Measurements from ENCODE around the gene CMTM4. TPM values are rescaled to one million over a fixed set of nuclear protein-coding genes. Genes with fewer than 3 reads are reported as not detected.
"Not testable (repeated sequence)": the region's sequence is repeated elsewhere in the genome, so short reads cannot be mapped to it uniquely, and the experiment has no call there.

Gene CMTM4
- total RNA-seq, 2 experiments from 2014 or later, result 3.3 to 4.5 TPM

DNA sequence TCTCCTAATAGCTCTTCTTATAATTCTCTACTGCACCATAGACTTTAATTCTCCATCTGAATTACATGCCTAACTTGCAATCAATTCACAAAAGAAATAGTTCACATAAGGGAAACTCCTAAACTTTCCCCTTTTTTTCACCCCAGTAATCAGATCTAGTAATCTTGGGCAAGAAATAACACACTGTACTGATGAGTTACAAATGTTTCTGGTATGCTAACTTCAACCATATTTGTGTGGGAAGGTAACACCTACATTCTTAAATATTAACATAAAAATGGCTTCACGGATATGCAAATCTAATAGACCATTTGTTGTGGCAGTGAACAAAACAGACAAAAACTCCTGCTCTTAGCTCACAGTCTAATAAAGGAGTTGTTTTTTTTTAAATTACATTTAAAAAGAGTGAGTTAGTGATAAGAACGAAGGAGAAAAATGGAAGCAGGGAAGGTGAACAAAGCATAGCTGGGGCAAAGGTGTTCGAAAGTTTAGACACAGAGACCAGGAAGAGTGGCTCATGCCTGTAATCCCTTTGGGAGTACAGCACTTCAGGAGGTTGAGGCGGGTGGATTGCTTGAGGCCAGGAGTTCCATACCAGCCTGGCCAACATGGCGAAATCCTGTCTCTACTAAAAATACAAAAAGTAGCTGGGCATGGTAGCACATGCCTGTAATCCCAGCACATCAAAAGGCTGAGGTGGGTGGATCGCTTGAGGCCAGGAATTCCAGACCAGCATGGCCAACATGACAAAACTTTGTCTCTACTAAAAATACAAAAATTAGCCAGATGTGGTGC lies 57.3 kb downstream of the CMTM4 start:
- no peak for ATAC-seq
- POLR2A ChIA-PET, result no interaction called here
- Mint-ChIP-seq H3K27me3 (no peaks in the 10 kb centered on the region), H3K4me3 (no peak overlapping the region), H3K36me3 (ENCODE audit: low read depth) (no peaks in the 10 kb centered on the region), H3K4me1 (no peaks in the 10 kb centered on the region), H3K9me3 (ENCODE audit: low read depth) (no peaks in the 10 kb centered on the region), H3K27ac (no peak overlapping the region)
- CTCF ChIA-PET, result interaction anchor here (0.6 to 2.9 kb wide), 3 partner anchors 12 to 603 kb away, joined by 4 to 11 read pairs (median 5); no protein-coding TSS in a partner anchor
- DNase-seq, result no peak
- intact Hi-C loops (cut with DNase I, micrococcal nuclease), result no loop called here

DNA sequence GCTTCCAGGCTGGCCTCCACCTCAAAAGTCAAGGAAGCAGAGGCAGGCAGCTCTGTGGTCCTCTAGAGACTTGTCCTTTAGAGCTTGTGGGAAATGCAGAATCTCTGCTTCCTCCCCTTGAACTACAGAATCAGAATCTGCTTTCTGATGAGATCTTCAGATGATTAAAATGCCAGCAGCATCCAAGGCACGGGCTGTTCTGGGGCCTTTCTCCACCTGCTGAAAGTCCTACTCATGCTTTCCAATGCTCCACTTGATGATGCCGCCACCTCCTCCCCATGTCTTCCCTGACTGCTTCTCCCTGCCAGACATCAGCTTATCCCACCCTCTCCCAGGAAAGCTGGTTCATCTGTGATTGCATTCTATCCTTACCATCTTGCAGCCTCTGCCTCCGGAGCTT lies 58.7 kb downstream of the CMTM4 start:
- intact Hi-C loops (cut with DNase I, micrococcal nuclease), result no loop called here
- H3K9me3 Mint-ChIP-seq (ENCODE audit: low read depth), result no peaks in the 10 kb centered on the region
- DNase-seq (no peak), ATAC-seq (no peak)
- no peaks in the 10 kb centered on the region for H3K27me3 Mint-ChIP-seq
- H3K4me3 Mint-ChIP-seq, result no peak overlapping the region
- no peak overlapping the region for H3K27ac Mint-ChIP-seq
- no peaks in the 10 kb centered on the region for H3K4me1 Mint-ChIP-seq
- ChIA-PET CTCF (no interaction called here), POLR2A (no interaction called here)
- no peaks in the 10 kb centered on the region for H3K36me3 Mint-ChIP-seq (ENCODE audit: low read depth)

DNA sequence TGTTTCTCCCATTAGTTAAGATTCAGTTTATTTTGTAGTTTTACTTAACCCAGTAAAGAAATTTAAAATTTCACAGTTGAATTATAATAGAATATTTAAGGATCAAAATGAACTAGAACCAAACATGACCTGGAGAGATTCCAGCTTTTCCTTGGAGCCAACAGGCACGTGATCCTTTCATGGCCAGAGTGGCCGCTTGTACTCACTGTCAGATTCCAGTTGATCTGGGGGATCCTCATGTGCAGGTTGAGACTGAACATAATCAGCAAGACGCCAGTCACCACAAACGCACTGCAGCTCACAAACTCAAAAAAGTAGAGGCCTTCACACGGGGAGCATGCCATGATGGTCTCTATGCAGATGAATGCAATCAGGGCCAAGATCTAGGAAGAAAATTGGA lies 60.3 kb downstream of the CMTM4 start:
- intact Hi-C loops (cut with DNase I, micrococcal nuclease), result no loop called here
- POLR2A ChIA-PET, result no interaction called here
- H3K9me3 Mint-ChIP-seq (ENCODE audit: low read depth), result no peaks in the 10 kb centered on the region
- H3K4me1 Mint-ChIP-seq, result no peaks in the 10 kb centered on the region
- ATAC-seq (no peak), DNase-seq (no peak)
- H3K27ac Mint-ChIP-seq, result no peak overlapping the region
- CTCF ChIA-PET, result interaction anchor here (1.3 to 3.5 kb wide), 5 partner anchors 12 to 229 kb away, joined by 3 to 25 read pairs (median 4); no protein-coding TSS in a partner anchor
- no peak overlapping the region for H3K4me3 Mint-ChIP-seq
- H3K36me3 Mint-ChIP-seq (ENCODE audit: low read depth), result no peaks in the 10 kb centered on the region
- no peaks in the 10 kb centered on the region for H3K27me3 Mint-ChIP-seq

DNA sequence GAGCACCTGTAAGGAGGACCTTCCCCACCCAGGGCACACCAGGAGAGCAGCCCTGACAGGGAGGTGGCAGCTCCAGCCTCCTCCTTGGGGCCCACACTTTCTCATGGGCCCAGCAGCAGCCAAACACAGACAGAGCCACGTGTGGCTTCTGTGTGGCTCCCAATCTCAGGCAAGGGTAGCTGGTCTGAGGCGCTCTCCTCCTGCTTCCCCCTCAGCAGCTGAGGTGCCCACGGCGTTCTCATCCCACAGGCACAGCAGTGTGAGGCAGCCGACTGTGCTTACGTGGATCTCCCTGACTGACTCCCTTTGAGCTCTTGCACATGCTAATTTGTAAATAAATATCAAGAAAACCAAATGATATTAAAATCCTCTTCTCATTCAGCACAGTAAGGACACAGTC lies 61.1 kb downstream of the CMTM4 start:
- Mint-ChIP-seq H3K9me3 (ENCODE audit: low read depth) (no peaks in the 10 kb centered on the region), H3K36me3 (ENCODE audit: low read depth) (no peaks in the 10 kb centered on the region), H3K4me3 (no peak overlapping the region), H3K27me3 (no peaks in the 10 kb centered on the region), H3K27ac (no peak overlapping the region), H3K4me1 (no peaks in the 10 kb centered on the region)
- intact Hi-C loops (cut with DNase I, micrococcal nuclease), result no loop called here
- POLR2A ChIA-PET, result no interaction called here
- CTCF ChIA-PET, result interaction anchor here (1.3 to 3.5 kb wide), 5 partner anchors 13 to 228 kb away, joined by 3 to 25 read pairs (median 4); no protein-coding TSS in a partner anchor
- ATAC-seq, result no peak
- no peak for DNase-seq

DNA sequence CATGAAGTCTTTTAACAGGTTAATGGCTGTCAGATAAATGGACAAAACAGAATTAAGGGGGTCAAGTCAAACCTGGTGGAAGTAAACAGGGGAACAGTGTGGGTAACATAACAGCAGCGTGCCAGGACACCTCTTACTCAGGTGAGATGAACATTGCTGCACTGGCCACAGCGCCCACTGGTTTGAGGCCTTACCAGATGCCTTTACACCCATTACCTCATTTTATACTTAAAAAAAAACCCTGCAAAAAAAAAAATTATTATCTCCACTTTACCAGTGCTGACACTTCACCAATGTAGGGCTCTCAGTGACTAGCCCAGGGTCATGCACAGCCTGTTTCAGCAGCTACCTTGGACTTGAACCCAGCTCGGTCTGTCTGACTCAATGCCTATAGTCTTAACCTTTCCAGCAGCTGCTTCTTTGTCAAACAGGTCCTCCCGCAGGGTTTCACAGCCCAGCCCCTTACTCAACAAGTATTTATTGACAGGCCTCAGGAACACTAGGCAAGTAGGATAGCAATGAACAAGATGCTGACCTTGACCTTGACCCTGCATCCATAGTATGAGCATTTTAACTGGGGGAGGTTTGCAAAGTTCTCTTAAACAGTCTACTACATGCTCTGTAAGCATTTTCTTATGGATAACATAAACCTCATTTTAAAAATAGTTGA lies 61.9 kb downstream of the CMTM4 start:
- CTCF ChIA-PET, result interaction anchor here (0.5 to 3.5 kb wide), 6 partner anchors 8 to 599 kb away, joined by 3 to 25 read pairs (median 4); no protein-coding TSS in a partner anchor
- no peaks in the 10 kb centered on the region for H3K36me3 Mint-ChIP-seq (ENCODE audit: low read depth)

DNA sequence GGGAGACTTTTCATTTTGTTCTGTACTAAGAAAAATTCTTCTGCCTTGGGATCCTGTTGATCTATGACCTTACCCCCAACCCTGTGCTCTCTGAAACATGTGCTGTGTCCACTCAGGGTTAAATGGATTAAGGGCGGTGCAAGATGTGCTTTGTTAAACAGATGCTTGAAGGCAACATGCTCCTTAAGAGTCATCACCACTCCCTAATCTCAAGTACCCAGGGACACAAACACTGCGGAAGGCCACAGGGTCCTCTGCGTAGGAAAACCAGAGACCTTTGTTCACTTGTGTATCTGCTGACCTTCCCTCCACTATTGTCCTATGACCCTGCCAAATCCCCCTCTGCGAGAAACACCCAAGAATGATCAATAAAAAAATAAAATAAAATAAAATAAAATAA lies 65.0 kb downstream of the CMTM4 start:
- DNase-seq; CTCF ChIA-PET; H3K9me3 Mint-ChIP-seq (ENCODE audit: low read depth); H3K27ac Mint-ChIP-seq; H3K4me3 Mint-ChIP-seq; POLR2A ChIA-PET; H3K4me1 Mint-ChIP-seq; ATAC-seq; H3K36me3 Mint-ChIP-seq (ENCODE audit: low read depth); intact Hi-C loops (cut with DNase I, micrococcal nuclease); H3K27me3 Mint-ChIP-seq: not testable (repeated sequence)

More for the DNA sequence above, 61.9 kb downstream of the CMTM4 start:
- intact Hi-C loops (cut with DNase I, micrococcal nuclease), result no loop called here
- ATAC-seq (no peak), DNase-seq (no peak)
- Mint-ChIP-seq H3K9me3 (ENCODE audit: low read depth) (no peaks in the 10 kb centered on the region), H3K4me3 (no peak overlapping the region), H3K27me3 (no peaks in the 10 kb centered on the region), H3K27ac (no peak overlapping the region), H3K4me1 (no peaks in the 10 kb centered on the region)
- POLR2A ChIA-PET, result no interaction called here

DNA sequence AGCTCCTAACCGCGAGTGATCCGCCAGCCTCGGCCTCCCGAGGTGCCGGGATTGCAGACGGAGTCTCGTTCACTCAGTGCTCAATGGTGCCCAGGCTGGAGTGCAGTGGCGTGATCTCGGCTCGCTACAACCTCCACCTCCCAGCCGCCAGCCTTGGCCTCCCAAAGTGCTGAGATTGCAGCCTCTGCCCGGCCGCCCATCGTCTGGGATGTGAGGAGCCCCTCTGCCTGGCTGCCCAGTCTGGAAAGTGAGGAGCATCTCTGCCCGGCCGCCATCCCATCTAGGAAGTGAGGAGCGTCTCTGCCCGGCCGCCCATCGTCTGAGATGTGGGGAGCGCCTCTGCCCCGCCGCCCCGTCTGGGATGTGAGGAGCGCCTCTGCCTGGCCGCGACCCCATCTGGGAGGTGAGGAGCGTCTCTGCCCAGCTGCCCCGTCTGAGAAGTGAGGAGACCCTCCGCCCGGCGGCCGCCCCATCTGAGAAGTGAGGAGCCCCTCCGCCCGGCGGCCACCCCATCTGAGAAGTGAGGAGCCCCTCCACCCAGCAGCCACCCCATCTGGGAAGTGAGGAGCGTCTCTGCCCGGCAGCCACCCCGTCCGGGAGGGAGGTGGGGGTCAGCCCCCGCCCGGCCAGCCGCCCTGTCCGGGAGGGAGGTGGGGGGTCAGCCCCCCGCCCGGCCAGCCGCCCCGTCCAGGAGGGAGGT lies 65.8 kb downstream of the CMTM4 start:
- H3K36me3 Mint-ChIP-seq (ENCODE audit: low read depth), result not testable (repeated sequence)

DNA sequence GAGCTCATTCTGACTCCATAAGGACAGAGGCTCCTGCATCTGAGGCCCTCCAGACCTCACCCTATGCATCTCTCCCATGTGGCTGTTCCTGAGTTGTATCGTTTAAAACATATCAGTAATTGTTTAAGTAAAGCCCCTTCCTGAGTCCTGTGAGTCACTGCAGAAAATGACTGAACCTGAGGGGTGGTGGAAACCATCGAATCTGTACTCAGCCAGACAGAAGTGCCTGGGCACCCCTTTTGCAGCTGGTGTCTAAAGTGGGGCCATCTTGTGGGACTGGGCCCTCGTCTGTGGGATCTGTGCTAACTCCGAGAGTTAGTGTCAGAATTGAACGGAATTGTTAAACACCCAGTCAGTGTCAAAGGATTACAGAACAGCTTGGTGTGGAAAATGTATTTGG lies 66.7 kb downstream of the CMTM4 start:
- Mint-ChIP-seq H3K4me1 (no peaks in the 10 kb centered on the region), H3K9me3 (ENCODE audit: low read depth) (no peaks in the 10 kb centered on the region), H3K27me3 (no peaks in the 10 kb centered on the region), H3K4me3 (no peak overlapping the region), H3K36me3 (ENCODE audit: low read depth) (no peaks in the 10 kb centered on the region), H3K27ac (no peak overlapping the region)
- peak; percentile 26 for ATAC-seq
- no peak for DNase-seq
- CTCF ChIA-PET, result interaction anchor here (0.6 to 1.3 kb wide), 3 partner anchors 22 to 143 kb away, joined by 3 to 4 read pairs (median 3); no protein-coding TSS in a partner anchor
- POLR2A ChIA-PET, result no interaction called here
- intact Hi-C loops (cut with DNase I, micrococcal nuclease), result no loop called here

More for the DNA sequence above, 65.8 kb downstream of the CMTM4 start:
- H3K4me1 Mint-ChIP-seq; H3K27me3 Mint-ChIP-seq; POLR2A ChIA-PET; ATAC-seq; H3K27ac Mint-ChIP-seq; intact Hi-C loops (cut with DNase I, micrococcal nuclease); DNase-seq; H3K9me3 Mint-ChIP-seq (ENCODE audit: low read depth); H3K4me3 Mint-ChIP-seq: not testable (repeated sequence)
- CTCF ChIA-PET, result interaction anchor here (0.6 to 1.3 kb wide), 2 partner anchors 23 to 144 kb away, joined by 3 to 4 read pairs; no protein-coding TSS in a partner anchor

DNA sequence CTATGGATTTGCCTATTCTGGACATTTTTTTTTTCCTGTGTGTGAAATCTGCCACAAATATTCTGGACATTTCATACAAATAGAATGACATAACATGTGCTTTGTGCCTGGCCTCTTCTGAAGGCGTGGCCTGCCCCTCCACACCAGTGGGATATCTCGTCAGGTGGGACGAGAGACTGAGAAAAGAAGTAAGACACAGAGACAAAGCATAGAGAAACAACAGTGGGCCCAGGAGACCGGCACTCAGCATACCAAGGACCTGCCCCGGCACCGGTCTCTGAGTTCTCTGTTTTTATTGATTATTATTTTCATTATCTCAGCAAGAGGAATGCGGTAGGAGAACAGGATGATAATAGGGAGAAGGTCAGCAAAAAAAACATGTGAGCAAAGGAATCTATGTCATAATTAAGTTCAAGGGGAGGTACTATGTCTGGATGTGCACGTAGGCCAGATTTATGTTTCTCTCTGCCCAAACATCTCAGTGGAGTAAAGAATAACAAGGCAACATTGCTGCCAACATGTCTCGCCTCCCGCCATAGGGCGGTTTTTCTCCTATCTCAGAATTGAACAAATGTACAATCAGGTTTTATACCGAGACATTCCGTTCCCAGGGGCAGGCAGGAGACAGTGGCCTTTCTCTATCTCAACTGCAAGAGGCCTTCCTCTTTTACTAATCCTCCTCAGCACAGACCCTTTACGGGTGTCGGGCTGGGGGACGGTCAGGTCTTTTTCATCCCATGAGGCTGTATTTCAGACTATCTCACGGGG lies 68.7 kb downstream of the CMTM4 start:
- H3K27me3 Mint-ChIP-seq; DNase-seq; ATAC-seq; POLR2A ChIA-PET; H3K9me3 Mint-ChIP-seq (ENCODE audit: low read depth); H3K36me3 Mint-ChIP-seq (ENCODE audit: low read depth); H3K4me1 Mint-ChIP-seq; CTCF ChIA-PET; H3K27ac Mint-ChIP-seq; intact Hi-C loops (cut with DNase I, micrococcal nuclease); H3K4me3 Mint-ChIP-seq: not testable (repeated sequence)

DNA sequence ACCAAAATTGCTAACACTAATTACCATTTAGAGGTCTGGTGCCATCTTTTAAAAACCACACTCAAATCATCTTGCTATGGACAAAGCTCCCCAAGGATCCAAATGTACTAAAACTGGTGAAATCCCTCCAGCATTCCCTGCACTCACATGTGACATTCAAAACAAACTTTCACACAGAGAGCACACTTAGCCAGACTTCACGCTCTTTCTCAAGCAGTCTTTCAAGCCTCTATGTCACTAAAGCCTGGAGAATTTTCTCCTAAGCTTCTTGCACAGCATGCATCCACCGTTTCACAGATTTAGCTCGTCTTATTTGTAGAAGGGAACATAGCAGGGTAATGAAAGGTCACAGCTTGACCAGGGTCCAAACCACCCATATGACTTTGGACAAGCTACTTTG lies 72.8 kb downstream of the CMTM4 start:
- ATAC-seq (no peak), DNase-seq (no peak)
- no peak overlapping the region for H3K4me3 Mint-ChIP-seq
- H3K27ac Mint-ChIP-seq, result no peak overlapping the region
- no peaks in the 10 kb centered on the region for H3K36me3 Mint-ChIP-seq (ENCODE audit: low read depth)
- H3K27me3 Mint-ChIP-seq, result no peaks in the 10 kb centered on the region
- H3K9me3 Mint-ChIP-seq (ENCODE audit: low read depth), result no peaks in the 10 kb centered on the region
- H3K4me1 Mint-ChIP-seq, result no peaks in the 10 kb centered on the region
- ChIA-PET CTCF (interaction anchor here (0.7 to 1.4 kb wide), 2 partner anchors 24 to 27 kb away, joined by 3 to 4 read pairs; no protein-coding TSS in a partner anchor), POLR2A (no interaction called here)
- intact Hi-C loops (cut with DNase I, micrococcal nuclease), result no loop called here

DNA sequence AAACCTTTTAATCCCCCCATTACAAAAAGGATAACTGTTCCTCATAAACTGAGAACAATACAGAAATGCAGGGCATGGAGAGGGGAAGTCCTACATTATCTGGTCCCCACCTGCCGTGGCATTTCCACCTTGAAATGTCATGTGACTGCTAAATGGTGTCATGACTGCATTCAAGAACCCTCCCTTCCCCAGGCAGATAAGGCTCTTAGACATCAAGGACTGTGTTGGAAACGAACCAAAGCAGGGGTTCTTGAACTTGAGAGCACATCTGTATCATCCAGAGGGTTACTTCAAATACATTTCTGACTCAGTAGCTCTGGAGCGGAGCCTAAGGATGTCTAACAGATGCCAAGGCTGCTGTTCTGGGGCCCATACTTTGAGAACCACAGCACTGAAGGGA lies 73.7 kb downstream of the CMTM4 start:
- Mint-ChIP-seq H3K27ac (no peak overlapping the region), H3K9me3 (ENCODE audit: low read depth) (no peaks in the 10 kb centered on the region), H3K27me3 (no peaks in the 10 kb centered on the region), H3K4me1 (no peaks in the 10 kb centered on the region), H3K4me3 (no peak overlapping the region), H3K36me3 (ENCODE audit: low read depth) (no peaks in the 10 kb centered on the region)
- no peak for ATAC-seq
- DNase-seq, result no peak
- ChIA-PET CTCF (interaction anchor here (1.4 kb wide), 1 partner anchor 28 kb away, joined by 4 read pairs; no protein-coding TSS in a partner anchor), POLR2A (no interaction called here)
- intact Hi-C loops (cut with DNase I, micrococcal nuclease), result no loop called here
